K562 (cell line): Measurements from ENCODE around the gene TPM4. TPM values are rescaled to one million over a fixed set of nuclear protein-coding genes. Genes with fewer than 3 reads are reported as not detected.

Experiments
- ERF ChIP-seq: fragments of 450-650 bp; formaldehyde crosslinking; IDR thresholded peaks from 2 replicates; pipeline ENCODE4 v1.4.0; 2020; ENCODE audit warnings: mild to moderate bottlenecking, mixed read lengths
- MYNN ChIP-seq, 2 experiments: sonication (generic); formaldehyde crosslinking in 1 of 2; IDR thresholded peaks; 2 replicates each; pipeline versions ENCODE4 v1.5.0 to v1.6.1; 2016 to 2020; ENCODE audit warnings: antibody characterized with exemption in 1 of 2, missing genetic modification reagents in 1 of 2
- ZNF217 ChIP-seq: sonication (generic); formaldehyde crosslinking; IDR thresholded peaks from 2 replicates; pipeline ENCODE4 v1.8.0; 2022; ENCODE audit warnings: mild to moderate bottlenecking, missing genetic modification reagents
- polyA plus RNA-seq, 8 experiments: library from polyadenylated mRNA; depleted of rRNA in 4 of 8; stranded (reverse) in 5 of 8; unstranded in 3 of 8; fragments of >200 nt; fragmentation: Nextera tagmentation in 2 of 8; fragmentation: Illumina TruSeq in 1 of 8; extraction: Ambion mirVana in 2 of 8; extraction: Trizol in 1 of 8; gene quantifications; 2 replicates each; pipeline versions ENCODE4 v1.2.1 to v1.2.3, GENCODE V29; 2011 to 2014; ENCODE audit warnings: inconsistent platforms in 1 of 8, missing spikeins in 1 of 8
- total RNA-seq, 7 experiments: library from RNA; depleted of rRNA in 6 of 7; stranded (reverse); fragments of >200 nt in 6 of 7; fragmentation: Illumina TruSeq in 2 of 7; extraction: Trizol in 2 of 7; gene quantifications; 2 replicates each; pipeline versions ENCODE4 v1.2.1 to v1.2.3, GENCODE V29; 2011 to 2021; ENCODE audit warnings: low replicate concordance in 1 of 7
- TF ChIP-seq, protein P1 (sequence below), 2 experiments: fragments of 450-650 bp; IDR thresholded peaks; 2 replicates each; pipeline ENCODE4 v1.6.1; 2018; ENCODE audit warnings: mild to moderate bottlenecking in 2 of 2, low read depth in 1 of 2; ENCODE audit not compliant: partially characterized antibody in 2 of 2
- TF ChIP-seq, protein P2 (sequence below): fragments of 450-650 bp; IDR thresholded peaks from 2 replicates; pipeline ENCODE4 v1.6.1; 2018; ENCODE audit not compliant: partially characterized antibody
- TF ChIP-seq, protein P3 (sequence below): sonication (generic); IDR thresholded peaks from 2 replicates; pipeline ENCODE4 v1.6.1; 2016
- TF ChIP-seq, protein P4 (sequence below): fragments of 250-450 bp; sonication (Bioruptor Pico); IDR thresholded peaks from 2 replicates; pipeline ENCODE4 v1.5.1; 2021; ENCODE audit warnings: mild to moderate bottlenecking
- TF ChIP-seq, protein P5 (sequence below): fragments of 450-650 bp; IDR thresholded peaks from 2 replicates; pipeline ENCODE4 v1.6.1; 2018; ENCODE audit warnings: mild to moderate bottlenecking, low read depth; ENCODE audit not compliant: partially characterized antibody
- TF ChIP-seq, protein P6 (sequence below): sonication (generic); formaldehyde crosslinking; IDR thresholded peaks from 2 replicates; pipeline ENCODE4 v1.8.0; 2022; ENCODE audit warnings: mild to moderate bottlenecking, missing genetic modification reagents
- TF ChIP-seq, protein P7 (sequence below): sonication (generic); formaldehyde crosslinking; IDR thresholded peaks from 2 replicates; pipeline ENCODE4 v1.5.0; 2020; ENCODE audit warnings: missing genetic modification reagents

Gene TPM4
- total and polyA plus RNA-seq, 9 of the 15 experiments (the other 6 are each of a cell fraction or from before 2014, with no cell fraction given), result 28.1 to 111 (median 77.4) TPM

DNA sequence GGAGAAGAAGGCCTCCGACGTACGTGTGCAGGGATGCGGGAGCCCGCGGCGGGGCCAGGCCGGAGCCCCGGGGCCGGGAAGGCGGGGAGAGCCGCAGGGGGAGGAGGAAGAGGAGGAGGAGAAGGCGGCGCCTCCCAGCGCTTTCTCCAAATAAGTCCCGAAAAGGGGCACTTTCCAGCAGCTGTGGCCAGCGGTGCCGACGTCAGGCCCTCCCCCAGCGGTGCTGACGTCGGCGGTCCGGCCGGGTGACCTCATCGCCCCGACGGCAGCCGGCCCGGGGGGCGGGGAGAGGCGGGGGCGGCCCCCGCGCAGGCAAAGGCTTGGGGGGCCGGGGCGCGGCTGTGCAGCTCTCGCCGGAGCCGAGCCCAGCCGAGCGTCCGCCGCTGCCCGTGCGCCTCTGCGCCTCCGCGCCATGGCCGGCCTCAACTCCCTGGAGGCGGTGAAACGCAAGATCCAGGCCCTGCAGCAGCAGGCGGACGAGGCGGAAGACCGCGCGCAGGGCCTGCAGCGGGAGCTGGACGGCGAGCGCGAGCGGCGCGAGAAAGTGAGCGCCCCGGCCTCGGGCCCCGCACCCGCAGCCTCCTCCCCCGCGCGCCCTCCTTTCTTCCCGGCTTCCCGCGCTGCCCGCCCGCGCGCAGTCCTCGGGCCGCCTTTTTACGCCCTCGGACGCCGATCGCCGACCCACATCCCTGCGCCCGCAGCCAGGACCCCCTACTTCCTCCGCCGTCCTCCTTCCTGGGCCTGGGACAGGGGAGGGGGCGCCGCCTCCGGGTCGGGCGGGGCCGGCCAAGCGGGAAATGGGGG lies at the start of gene TPM4 (continued):
- TF ChIP-seq, protein P1, sequence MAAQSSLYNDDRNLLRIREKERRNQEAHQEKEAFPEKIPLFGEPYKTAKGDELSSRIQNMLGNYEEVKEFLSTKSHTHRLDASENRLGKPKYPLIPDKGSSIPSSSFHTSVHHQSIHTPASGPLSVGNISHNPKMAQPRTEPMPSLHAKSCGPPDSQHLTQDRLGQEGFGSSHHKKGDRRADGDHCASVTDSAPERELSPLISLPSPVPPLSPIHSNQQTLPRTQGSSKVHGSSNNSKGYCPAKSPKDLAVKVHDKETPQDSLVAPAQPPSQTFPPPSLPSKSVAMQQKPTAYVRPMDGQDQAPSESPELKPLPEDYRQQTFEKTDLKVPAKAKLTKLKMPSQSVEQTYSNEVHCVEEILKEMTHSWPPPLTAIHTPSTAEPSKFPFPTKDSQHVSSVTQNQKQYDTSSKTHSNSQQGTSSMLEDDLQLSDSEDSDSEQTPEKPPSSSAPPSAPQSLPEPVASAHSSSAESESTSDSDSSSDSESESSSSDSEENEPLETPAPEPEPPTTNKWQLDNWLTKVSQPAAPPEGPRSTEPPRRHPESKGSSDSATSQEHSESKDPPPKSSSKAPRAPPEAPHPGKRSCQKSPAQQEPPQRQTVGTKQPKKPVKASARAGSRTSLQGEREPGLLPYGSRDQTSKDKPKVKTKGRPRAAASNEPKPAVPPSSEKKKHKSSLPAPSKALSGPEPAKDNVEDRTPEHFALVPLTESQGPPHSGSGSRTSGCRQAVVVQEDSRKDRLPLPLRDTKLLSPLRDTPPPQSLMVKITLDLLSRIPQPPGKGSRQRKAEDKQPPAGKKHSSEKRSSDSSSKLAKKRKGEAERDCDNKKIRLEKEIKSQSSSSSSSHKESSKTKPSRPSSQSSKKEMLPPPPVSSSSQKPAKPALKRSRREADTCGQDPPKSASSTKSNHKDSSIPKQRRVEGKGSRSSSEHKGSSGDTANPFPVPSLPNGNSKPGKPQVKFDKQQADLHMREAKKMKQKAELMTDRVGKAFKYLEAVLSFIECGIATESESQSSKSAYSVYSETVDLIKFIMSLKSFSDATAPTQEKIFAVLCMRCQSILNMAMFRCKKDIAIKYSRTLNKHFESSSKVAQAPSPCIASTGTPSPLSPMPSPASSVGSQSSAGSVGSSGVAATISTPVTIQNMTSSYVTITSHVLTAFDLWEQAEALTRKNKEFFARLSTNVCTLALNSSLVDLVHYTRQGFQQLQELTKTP (IDR thresholded peaks at IDR 0.05; ENCODE audit: low read depth in 1 of 2, partially characterized antibody in 2 of 2), result no peak
- TF ChIP-seq, protein P2, sequence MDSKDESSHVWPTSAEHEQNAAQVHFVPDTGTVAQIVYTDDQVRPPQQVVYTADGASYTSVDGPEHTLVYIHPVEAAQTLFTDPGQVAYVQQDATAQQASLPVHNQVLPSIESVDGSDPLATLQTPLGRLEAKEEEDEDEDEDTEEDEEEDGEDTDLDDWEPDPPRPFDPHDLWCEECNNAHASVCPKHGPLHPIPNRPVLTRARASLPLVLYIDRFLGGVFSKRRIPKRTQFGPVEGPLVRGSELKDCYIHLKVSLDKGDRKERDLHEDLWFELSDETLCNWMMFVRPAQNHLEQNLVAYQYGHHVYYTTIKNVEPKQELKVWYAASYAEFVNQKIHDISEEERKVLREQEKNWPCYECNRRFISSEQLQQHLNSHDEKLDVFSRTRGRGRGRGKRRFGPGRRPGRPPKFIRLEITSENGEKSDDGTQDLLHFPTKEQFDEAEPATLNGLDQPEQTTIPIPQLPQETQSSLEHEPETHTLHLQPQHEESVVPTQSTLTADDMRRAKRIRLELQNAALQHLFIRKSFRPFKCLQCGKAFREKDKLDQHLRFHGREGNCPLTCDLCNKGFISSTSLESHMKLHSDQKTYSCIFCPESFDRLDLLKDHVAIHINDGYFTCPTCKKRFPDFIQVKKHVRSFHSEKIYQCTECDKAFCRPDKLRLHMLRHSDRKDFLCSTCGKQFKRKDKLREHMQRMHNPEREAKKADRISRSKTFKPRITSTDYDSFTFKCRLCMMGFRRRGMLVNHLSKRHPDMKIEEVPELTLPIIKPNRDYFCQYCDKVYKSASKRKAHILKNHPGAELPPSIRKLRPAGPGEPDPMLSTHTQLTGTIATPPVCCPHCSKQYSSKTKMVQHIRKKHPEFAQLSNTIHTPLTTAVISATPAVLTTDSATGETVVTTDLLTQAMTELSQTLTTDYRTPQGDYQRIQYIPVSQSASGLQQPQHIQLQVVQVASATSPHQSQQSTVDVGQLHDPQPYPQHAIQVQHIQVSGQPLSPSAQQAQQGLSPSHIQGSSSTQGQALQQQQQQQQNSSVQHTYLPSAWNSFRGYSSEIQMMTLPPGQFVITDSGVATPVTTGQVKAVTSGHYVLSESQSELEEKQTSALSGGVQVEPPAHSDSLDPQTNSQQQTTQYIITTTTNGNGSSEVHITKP, result no peak
- TF ChIP-seq, protein P3, sequence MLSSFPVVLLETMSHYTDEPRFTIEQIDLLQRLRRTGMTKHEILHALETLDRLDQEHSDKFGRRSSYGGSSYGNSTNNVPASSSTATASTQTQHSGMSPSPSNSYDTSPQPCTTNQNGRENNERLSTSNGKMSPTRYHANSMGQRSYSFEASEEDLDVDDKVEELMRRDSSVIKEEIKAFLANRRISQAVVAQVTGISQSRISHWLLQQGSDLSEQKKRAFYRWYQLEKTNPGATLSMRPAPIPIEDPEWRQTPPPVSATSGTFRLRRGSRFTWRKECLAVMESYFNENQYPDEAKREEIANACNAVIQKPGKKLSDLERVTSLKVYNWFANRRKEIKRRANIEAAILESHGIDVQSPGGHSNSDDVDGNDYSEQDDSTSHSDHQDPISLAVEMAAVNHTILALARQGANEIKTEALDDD, result no peak
- TF ChIP-seq ZNF217 (CRISPR knock-in tag) (no peak), ERF (CRISPR knock-in tag) (peak; percentile 77; the same call in 1 of the 2 replicates), MYNN (IDR thresholded peaks at IDR 0.05) (no peak), MYNN (CRISPR knock-in tag; IDR thresholded peaks at IDR 0.05) (no peak)
- TF ChIP-seq, protein P4, sequence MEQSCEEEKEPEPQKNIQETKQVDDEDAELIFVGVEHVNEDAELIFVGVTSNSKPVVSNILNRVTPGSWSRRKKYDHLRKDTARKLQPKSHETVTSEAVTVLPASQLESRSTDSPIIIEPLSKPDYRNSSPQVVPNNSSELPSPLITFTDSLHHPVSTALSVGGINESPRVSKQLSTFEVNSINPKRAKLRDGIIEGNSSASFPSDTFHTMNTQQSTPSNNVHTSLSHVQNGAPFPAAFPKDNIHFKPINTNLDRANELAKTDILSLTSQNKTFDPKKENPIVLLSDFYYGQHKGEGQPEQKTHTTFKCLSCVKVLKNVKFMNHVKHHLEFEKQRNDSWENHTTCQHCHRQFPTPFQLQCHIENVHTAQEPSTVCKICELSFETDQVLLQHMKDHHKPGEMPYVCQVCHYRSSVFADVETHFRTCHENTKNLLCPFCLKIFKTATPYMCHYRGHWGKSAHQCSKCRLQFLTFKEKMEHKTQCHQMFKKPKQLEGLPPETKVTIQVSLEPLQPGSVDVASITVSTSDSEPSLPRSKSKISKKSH (CRISPR knock-in tag), result no peak
- TF ChIP-seq, protein P5, sequence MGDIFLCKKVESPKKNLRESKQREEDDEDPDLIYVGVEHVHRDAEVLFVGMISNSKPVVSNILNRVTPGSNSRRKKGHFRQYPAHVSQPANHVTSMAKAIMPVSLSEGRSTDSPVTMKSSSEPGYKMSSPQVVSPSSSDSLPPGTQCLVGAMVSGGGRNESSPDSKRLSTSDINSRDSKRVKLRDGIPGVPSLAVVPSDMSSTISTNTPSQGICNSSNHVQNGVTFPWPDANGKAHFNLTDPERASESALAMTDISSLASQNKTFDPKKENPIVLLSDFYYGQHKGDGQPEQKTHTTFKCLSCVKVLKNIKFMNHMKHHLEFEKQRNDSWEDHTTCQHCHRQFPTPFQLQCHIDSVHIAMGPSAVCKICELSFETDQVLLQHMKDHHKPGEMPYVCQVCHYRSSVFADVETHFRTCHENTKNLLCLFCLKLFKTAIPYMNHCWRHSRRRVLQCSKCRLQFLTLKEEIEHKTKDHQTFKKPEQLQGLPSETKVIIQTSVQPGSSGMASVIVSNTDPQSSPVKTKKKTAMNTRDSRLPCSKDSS, result no peak
- TF ChIP-seq, protein P6, sequence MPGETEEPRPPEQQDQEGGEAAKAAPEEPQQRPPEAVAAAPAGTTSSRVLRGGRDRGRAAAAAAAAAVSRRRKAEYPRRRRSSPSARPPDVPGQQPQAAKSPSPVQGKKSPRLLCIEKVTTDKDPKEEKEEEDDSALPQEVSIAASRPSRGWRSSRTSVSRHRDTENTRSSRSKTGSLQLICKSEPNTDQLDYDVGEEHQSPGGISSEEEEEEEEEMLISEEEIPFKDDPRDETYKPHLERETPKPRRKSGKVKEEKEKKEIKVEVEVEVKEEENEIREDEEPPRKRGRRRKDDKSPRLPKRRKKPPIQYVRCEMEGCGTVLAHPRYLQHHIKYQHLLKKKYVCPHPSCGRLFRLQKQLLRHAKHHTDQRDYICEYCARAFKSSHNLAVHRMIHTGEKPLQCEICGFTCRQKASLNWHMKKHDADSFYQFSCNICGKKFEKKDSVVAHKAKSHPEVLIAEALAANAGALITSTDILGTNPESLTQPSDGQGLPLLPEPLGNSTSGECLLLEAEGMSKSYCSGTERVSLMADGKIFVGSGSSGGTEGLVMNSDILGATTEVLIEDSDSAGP (CRISPR knock-in tag), result no peak
- TF ChIP-seq, protein P7, sequence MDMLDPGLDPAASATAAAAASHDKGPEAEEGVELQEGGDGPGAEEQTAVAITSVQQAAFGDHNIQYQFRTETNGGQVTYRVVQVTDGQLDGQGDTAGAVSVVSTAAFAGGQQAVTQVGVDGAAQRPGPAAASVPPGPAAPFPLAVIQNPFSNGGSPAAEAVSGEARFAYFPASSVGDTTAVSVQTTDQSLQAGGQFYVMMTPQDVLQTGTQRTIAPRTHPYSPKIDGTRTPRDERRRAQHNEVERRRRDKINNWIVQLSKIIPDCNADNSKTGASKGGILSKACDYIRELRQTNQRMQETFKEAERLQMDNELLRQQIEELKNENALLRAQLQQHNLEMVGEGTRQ (CRISPR knock-in tag), result no peak
